Measurements from ENCODE around the gene FSTL5.

DNA sequence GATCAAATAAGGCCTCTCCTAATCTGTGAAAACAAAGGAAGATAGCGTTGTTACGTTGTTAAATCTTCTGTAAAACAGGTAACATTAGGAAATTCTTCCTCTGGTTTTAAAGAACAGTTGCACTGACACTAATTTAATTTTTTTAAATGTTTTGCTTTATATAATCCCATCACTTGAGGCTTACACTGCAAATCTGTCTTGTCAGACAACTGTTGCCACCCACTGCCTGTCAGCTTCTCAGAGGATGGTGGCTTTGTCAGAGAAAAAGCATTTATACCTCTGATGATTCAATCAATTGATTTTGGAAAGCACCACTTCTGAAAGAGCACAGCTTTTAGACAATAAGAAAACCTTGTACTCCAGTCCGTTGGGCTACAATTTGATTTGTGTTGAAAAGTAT, 799.1 kb downstream of the FSTL5 start:
- TF ChIP-seq ZNF780A (CRISPR knock-in tag; IDR thresholded peaks at IDR 0.05) (no peak), TBX2 (CRISPR knock-in tag; IDR thresholded peaks at IDR 0.05; ENCODE audit: borderline replicate concordance) (no peak), TP53 (CRISPR knock-in tag; conservative IDR thresholded peaks at IDR 0.05) (no peak), RELA (CRISPR knock-in tag; IDR thresholded peaks at IDR 0.05) (no peak), CHD2 (IDR thresholded peaks at IDR 0.05; ENCODE audit: low read depth, low read length) (no peak), MAZ (IDR thresholded peaks at IDR 0.05; ENCODE audit: borderline replicate concordance, low read depth, low read length) (no peak), MAZ (CRISPR knock-in tag; IDR thresholded peaks at IDR 0.05; ENCODE audit: low read depth) (no peak), RFX5 (IDR thresholded peaks at IDR 0.05; ENCODE audit: low read depth, low read length) (no peak), SIN3A (IDR thresholded peaks at IDR 0.05; ENCODE audit: borderline replicate concordance, low read depth, low read length) (no peak), MXD4 (CRISPR knock-in tag; IDR thresholded peaks at IDR 0.05) (no peak)
- TF ChIP-seq, protein P1, sequence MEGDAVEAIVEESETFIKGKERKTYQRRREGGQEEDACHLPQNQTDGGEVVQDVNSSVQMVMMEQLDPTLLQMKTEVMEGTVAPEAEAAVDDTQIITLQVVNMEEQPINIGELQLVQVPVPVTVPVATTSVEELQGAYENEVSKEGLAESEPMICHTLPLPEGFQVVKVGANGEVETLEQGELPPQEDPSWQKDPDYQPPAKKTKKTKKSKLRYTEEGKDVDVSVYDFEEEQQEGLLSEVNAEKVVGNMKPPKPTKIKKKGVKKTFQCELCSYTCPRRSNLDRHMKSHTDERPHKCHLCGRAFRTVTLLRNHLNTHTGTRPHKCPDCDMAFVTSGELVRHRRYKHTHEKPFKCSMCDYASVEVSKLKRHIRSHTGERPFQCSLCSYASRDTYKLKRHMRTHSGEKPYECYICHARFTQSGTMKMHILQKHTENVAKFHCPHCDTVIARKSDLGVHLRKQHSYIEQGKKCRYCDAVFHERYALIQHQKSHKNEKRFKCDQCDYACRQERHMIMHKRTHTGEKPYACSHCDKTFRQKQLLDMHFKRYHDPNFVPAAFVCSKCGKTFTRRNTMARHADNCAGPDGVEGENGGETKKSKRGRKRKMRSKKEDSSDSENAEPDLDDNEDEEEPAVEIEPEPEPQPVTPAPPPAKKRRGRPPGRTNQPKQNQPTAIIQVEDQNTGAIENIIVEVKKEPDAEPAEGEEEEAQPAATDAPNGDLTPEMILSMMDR (CRISPR knock-in tag; IDR thresholded peaks at IDR 0.05): no peak
